Medulla oblongata (tissue), 1 donor: ENCODE measurements around the gene SMIM23.
"Not testable (repeated sequence)": the region's sequence is repeated elsewhere in the genome, so short reads cannot be mapped to it uniquely, and the experiment has no call there.

Experiments
- DNase-seq: peaks from one replicate; pipeline ENCODE4 v3.0.0-alpha.2; 2015; ENCODE audit errors: extremely low spot score

SMIM23 gene

GRCh38 chr5:171773106-171773505, 12.5 kb upstream of the SMIM23 start:
- no peak for DNase-seq

- DNase-seq, result no peak
These were observed 11.2 kb upstream of the SMIM23 start for GRCh38 chr5:171774418-171774817.

GRCh38 chr5:171776213-171776612, 9.4 kb upstream of the SMIM23 start:
- no peak for DNase-seq

GRCh38 chr5:171776770-171777759, 8.6 kb upstream of the SMIM23 start:
- DNase-seq, result no peak

- DNase-seq, result not testable (repeated sequence)
These were observed 3.9 kb upstream of the SMIM23 start for GRCh38 chr5:171781744-171782143.

- no peak for DNase-seq
These were observed 3.2 kb upstream of the SMIM23 start for GRCh38 chr5:171782332-171782966.

GRCh38 chr5:171783051-171783450, 2.6 kb upstream of the SMIM23 start:
- no peak for DNase-seq

GRCh38 chr5:171789353-171789752, 3.7 kb downstream of the SMIM23 start:
- no peak for DNase-seq

GRCh38 chr5:171790408-171790807, 4.8 kb downstream of the SMIM23 start:
- DNase-seq, result no peak

GRCh38 chr5:171794470-171794960, 8.9 kb downstream of the SMIM23 start:
- no peak for DNase-seq

- no peak for DNase-seq
These were observed 9.8 kb downstream of the SMIM23 start for GRCh38 chr5:171795381-171795780.

- DNase-seq, result no peak
These were observed 10.8 kb downstream of the SMIM23 start for GRCh38 chr5:171796436-171796835.

GRCh38 chr5:171797543-171797942, 11.9 kb downstream of the SMIM23 start:
- DNase-seq, result no peak

- DNase-seq, result no peak
These were observed 12.8 kb downstream of the SMIM23 start for GRCh38 chr5:171798418-171798817.

- DNase-seq, result no peak
These were observed 16.2 kb downstream of the SMIM23 start for GRCh38 chr5:171801839-171802238.

- no peak for DNase-seq
These were observed 20.1 kb downstream of the SMIM23 start for GRCh38 chr5:171805746-171806145.

- DNase-seq, result no peak
These were observed 21.5 kb downstream of the SMIM23 start for GRCh38 chr5:171806976-171807747.

GRCh38 chr5:171808453-171808852, 22.8 kb downstream of the SMIM23 start:
- no peak for DNase-seq

- no peak for DNase-seq
These were observed 23.3 kb downstream of the SMIM23 start for GRCh38 chr5:171808951-171809350.

GRCh38 chr5:171810227-171810626, 24.6 kb downstream of the SMIM23 start:
- no peak for DNase-seq

- DNase-seq, result no peak
These were observed 27.7 kb downstream of the SMIM23 start for GRCh38 chr5:171813270-171813669.
